ENCODE data around the gene AFF2.

AFF2 gene

DNA sequence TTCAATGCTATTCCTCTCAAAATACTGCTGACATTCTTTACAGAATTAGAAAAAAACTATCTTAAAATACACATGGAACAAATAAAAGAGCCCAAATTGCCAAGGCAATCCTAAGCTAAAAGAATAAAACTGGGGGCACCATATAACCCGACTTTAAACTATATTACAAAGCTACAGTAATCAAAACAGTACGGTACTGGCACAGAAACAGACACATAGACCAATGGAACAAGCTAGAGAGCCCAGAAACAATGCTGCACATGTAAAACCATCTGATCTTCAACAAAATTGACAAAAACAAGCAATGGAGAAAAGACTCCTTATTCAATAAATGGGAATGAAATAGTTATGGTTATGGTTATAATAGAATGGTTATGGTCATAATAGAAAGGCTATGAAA, 522.1 kb downstream of the AFF2 start:
- DNase-seq = no peak

DNA sequence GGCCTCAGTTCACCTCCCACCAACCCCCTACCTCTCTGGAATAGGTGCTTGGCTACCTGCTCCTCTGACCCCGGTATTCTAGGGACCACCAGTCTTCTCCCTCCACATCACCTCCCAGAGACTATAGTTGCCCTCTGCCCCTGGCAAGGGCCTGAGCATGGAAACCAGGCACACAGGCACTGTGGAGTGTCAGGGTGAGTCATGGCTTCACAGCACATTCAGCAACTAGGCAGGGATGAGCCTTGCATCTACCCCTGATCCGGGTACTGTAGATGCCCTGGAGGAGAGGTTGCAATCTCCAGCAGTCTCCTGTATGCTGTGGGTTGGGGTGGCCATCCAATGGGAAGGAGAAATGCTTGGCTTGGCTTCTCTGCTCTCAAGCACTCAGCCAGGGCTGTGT, 532.0 kb downstream of the AFF2 start:
- no peak for DNase-seq

DNA sequence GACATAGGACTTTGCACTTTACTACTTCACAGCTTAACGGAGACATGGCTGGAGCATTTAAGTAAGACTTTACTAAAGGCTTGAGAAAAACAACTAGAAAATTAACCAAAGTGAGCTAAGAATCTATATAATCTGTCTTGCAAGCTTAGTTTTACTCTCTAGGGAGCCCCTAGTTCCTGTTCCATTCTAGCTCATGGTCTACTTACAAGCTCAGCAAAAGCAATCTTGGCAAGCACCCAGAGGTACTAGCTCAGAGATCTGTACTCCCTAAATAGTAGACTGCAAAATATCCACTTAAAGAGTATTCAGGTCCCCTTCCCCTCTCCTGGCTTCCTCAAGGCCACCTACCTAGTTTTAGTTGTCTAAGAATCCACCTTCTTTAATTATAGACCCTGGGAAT, 535.7 kb downstream of the AFF2 start:
- DNase-seq = no peak

DNA sequence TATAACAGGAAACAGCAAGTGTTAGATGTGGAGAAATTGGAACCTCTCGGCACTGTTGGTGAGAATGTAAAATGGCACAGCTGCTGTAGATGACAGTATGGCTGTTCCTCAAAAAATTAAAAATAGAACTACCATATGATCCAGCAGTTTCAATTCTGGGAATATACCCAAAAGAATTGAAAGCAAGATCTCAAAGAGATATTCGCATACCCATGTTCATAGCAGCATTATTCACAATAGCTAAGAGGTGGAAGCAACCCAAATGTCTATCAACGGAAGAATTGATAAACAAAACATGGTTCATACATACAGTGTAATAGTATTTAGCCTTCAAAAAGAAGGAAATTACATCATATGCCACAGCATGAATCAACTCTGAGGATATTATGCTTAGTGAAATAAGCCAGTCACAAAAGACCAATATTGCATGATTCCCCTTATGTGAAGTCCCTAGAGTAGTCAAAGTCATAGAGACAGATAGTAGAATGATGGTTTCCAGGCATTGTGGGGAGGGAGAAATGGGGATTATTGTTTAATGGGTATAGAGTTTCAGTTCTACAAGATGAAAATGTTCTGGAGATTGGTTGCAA, 537.0 kb downstream of the AFF2 start:
- DNase-seq = no peak

DNA sequence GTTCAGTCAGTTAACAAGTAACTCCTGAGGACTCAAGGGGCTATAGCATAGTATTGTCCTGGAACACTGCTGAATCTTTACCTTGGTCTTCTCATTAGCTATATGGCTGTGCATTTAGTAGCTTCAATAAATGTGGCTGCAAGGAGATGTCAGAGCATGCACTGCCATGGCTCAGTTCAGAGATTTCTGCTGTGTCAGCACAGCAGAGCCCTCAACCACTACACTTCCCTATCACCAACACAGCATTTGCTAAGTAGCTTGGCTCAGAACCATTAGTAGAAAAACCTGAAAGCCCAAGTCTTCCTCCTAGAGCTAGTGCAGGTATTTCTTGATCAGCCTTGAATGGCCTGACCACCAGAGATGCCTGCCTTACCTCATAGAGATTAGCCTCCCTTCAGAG, 538.6 kb downstream of the AFF2 start:
- DNase-seq = no peak

DNA sequence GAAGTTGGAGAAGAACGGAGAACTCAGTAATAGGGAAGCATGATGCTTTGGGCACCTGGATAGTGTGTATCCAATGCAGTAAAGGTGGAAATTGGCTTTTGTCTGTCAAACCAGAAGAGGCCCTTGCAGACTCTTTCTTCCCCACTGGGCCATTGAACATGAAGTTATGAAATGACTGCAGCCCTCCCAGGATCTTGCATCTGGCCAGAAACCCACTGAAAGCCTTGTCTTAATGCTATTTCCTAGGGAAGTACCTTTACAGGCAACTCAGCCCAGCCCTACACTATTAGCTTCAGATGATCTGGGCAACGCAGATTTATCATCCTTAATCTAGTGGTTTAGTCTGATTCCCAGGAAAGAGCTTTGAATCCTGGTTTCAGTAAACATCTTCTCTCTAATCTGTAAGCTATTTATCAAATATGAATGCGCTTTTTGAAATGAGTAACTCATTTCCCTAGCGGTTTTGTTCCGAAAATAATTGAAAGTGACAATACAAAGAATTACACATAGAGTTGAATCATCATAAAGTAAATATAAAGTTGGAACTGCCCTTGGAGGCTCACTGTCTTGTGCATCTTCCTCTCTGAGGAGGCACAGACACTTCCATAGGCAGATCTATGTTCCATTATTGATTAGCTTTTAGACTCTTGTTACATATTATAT, 540.6 kb downstream of the AFF2 start:
- no peak for DNase-seq

DNA sequence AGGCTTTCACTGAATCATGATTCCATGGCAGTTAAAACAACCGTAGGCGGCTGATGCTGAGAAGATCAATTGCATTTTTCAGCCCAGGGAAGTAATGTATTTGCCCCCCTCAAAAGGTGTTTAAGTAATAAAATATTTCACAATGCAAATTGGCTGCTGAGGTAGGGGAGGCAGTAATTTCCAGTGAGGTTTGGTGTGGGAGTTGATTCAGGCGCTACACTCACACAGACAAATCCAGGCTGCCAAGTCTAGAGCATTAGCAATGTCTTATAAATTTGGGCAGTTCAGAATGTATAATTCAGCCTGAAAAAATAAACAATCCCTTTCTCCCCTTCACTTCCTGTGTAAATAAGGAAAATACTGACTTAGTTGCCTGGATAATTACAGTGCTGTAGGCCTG, 543.0 kb downstream of the AFF2 start:
- no peak for DNase-seq

DNA sequence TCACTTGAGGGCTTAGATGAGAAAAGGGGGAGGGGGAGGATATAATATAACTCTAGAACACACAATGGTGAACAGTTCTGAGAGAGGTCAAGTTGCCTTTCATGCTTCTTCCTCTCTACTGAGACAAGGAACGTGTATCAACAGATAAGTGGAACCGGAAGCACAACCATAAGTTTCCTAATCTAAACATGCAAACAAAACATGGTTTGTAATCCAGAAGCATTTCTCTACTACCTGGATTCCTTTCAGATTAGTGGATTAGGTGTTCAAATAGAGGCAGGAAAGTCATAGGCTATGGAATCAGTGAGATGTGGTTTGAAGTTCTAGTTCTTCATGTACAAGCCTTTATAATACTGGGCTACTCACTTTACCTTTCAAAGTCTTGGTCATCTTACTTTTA, 544.1 kb downstream of the AFF2 start:
- no peak for DNase-seq

DNA sequence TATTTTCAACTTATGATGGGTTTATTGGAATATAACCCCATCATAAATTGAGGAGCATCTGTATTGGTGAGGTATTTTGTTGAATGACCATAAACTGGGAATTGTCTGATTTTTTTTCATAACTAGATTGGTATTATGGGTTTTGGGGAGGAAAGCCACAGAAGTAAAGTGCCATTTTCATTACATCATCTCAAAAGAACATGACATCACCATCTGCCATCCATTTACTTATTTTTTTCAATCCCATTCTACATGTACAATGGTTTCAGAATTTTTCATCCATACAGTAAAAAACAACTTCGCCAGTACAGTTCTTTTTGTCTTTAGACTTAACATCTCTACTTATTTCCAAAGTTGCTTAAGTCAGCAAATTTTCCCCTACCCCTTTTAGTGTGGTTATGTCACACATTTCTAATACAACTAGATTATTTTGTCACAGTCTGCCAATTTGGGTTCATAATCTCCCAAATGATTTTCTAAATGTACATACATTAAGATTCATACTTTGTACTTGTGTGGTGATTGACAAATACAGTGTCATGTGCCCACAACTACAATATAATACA, 545.3 kb downstream of the AFF2 start:
- no peak for DNase-seq

Data from activated gamma-delta T cell (primary cell).